HFF-Myc (cell line): Measurements from ENCODE around the gene UST.

Experiments used
- DNase-seq: peaks from one replicate; pipeline ENCODE4 v3.0.0-alpha.2; 2011; ENCODE audit warnings: low read depth; ENCODE audit errors: extremely low read depth
- H3K4me3 ChIP-seq: replicated peaks from 2 replicates; pipeline ENCODE4 v1.5.1; 2011; ENCODE audit warnings: low read depth, mild to moderate bottlenecking, control low read depth, low read length
- TF ChIP-seq, protein P1 (sequence below): IDR thresholded peaks from 2 replicates; pipeline ENCODE4 v1.5.1; 2012; ENCODE audit warnings: mild to moderate bottlenecking, low read depth, low read length, control low read depth; ENCODE audit errors: missing control alignments

The UST gene

DNA sequence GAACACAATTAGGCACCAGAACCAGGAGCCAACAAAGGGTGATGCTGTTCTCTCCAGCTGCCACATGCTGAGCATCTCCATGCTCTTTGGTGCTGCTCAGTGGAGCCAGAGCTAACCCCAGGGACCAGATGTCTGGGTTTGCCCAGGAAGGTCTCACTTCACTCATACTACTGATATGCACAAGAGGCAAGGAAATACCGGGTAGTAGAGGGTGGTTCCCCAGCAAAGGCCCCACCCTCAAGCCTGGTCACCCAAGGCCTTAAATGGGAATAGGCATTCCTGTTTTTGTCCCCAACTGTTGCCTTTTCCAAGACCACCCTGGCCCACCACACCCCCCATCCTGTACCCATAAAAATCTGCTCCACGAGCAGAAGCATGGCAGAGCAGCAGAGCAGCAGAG lies 366.1 kb downstream of the UST start:
- no peak overlapping the region for H3K4me3 ChIP-seq
- TF ChIP-seq, protein P1, sequence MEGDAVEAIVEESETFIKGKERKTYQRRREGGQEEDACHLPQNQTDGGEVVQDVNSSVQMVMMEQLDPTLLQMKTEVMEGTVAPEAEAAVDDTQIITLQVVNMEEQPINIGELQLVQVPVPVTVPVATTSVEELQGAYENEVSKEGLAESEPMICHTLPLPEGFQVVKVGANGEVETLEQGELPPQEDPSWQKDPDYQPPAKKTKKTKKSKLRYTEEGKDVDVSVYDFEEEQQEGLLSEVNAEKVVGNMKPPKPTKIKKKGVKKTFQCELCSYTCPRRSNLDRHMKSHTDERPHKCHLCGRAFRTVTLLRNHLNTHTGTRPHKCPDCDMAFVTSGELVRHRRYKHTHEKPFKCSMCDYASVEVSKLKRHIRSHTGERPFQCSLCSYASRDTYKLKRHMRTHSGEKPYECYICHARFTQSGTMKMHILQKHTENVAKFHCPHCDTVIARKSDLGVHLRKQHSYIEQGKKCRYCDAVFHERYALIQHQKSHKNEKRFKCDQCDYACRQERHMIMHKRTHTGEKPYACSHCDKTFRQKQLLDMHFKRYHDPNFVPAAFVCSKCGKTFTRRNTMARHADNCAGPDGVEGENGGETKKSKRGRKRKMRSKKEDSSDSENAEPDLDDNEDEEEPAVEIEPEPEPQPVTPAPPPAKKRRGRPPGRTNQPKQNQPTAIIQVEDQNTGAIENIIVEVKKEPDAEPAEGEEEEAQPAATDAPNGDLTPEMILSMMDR: no peak
- no peak for DNase-seq

DNA sequence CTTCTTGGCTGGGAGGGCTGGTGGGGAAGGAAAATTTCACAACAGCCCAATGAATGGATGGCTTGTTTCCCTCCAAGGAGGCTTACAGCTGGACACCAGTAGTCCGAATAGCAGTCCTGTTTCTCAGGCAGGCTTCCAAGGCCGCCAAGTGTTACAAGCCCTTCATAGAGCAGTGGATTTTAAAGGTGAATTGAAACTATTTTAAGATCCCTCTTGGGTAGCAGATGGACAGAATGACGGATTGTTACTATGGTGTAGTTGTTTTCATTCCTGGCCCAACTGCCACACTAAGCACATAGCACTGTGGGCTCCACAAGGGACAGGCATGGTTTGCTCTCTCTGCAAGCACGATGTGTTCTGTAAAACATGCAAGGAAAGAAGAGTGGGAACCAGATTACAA lies 367.3 kb downstream of the UST start:
- TF ChIP-seq, protein P1: no peak
- no peak for DNase-seq
- H3K4me3 ChIP-seq: no peak overlapping the region

DNA sequence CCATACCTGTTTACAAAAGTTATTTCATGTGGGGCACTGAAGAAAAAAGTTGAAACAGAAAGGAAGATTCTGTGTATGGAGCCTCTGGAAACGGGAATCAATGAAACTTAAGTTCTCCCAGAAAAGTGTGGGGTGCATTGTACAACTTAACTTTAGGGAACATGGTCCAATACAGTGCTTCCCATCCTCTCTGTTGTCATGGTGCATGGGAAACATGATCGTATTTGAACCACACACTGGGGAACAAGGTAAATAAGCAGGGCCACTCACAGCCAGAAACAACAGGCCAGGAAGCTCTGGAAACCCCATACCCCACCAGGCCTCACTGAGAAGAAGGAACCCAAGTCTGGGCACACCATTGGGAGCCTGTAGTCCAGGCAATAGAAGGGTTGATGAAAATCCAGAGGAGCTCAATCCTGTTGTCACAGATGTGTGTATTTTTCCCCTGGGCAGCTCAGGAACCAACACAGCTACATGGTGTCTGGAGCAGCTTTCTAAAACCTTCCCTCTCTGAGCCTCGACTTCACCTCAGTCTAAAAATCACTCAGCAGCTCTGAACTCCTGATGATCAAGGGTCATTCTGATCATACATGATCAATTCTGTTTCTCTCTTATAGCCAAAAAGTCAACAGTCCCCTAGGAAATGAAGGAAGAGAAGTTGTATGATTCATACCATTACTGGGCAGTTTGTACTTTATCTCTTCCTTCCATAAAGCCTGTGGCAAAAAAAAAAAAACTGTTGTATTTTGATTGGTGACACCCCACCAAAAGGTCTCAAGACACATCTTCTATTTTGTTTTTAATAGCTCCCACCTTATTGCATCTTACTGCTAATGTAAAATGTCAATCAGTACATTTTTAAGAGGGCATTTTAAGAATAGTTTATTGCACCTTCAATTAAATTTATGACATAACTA lies 372.2 kb downstream of the UST start:
- H3K4me3 ChIP-seq: no peak overlapping the region
- TF ChIP-seq, protein P1: no peak
- DNase-seq: no peak

DNA sequence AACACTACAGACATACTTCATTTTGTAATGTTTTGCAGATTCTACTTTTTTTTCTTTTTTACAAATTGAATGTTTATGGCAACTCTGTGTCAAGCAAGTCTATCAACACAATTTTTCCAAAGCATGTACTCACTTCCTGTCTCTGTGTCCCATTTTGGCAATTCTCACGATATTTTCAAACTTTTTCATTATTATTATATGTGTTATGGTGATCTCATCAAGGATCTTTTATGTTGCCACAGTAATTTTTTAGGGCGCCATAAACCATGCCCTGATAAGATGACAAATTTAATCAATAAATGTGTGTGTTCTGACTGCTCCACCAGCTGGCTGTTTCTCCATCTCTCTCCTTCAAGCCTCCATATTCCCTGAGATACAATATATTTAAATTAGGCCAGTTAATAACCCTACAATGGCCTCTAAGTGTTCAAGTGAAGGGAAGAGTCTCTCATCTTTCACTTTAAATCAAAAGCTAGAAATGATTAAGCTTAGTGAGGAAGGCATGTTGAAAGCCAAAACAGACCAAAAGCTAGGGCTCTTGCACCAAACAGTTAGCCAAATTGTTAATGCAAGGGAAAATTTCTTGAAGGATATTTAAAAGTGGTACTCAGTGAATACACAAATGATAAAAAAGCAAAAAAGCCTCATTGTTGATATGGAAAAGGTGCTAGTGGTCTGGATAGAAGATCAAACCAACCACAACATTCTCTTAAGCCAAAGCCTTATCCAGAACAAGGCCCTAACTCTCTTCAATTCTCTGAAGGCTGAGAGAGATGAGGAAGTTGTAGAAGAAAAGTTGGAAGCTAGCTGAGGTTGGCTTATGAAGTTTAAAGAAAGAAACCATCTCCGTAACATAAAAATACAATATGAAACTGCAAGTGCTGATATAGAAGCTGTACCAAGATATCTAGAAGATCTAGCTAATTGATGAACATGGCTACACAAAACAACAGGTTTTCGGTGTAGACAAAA lies 376.3 kb downstream of the UST start:
- TF ChIP-seq, protein P1: no peak
- no peak for DNase-seq

DNA sequence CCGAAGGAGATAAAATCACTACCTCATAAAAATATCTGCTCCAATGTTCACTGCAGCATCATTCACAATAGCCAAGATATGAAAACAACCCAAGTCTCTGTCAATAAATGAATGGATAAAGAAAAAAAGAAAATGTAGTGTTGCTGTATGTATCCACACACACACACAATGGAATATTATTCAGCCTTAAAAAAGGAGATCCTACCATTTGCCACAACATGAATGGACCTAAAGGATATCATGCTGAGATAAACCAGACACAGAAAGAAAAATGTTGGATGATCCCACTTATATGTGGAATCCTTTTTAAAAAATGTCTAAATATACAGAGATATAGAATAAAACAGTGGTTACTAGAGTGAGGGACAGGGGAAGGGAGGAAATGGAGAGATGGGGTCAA lies 378.5 kb downstream of the UST start:
- no peak overlapping the region for H3K4me3 ChIP-seq
- DNase-seq: no peak
- TF ChIP-seq, protein P1: no peak

More for the DNA sequence above, 376.3 kb downstream of the UST start:
- no peak overlapping the region for H3K4me3 ChIP-seq
